HG02943 (cell line): ENCODE results near the gene FSCN2.

Source experiments
- ATAC-seq: cut with Tn5 transposase; IDR thresholded peaks from one replicate; pipeline ENCODE4 v1.9.1; 2021; ENCODE audit warnings: mild to moderate bottlenecking, low read depth, moderate library complexity; ENCODE audit not compliant: unreplicated experiment

The FSCN2 gene

DNA sequence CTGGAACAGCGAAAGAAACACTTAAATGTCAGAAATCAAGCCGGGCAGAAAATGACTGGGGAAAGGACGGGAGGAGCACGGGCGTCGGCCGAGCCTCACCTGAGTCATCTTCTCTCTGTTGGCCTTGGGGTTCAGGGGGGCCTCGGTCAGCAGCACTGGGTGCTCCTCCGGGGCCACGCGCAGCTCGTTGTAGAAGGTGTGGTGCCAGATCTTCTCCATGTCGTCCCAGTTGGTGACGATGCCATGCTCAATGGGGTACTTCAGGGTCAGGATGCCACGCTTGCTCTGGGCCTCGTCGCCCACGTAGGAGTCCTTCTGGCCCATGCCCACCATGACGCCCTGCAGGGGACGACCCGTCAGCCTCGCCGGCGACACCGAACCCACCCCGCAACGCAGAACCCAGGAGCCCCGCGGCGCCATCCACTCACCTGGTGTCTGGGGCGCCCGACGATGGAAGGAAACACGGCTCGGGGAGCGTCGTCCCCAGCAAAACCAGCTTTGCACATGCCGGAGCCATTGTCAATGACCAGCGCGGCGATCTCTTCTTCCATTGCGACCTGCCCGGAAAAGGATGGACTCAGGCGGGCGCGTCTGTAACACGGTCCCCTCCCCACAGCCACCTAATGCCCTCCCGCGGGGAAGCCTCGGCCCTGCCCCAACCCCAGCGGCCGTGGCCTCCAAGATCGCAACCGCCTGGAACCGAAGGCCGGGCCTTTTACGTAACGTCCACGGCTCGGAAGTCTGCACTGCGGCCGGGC is 16.2 kb upstream of the FSCN2 start:
- ATAC-seq, result no peak

- peak; percentile 44 for ATAC-seq
Observed at GRCh38 chr17:81512562-81513371, 15.4 kb upstream of the FSCN2 start, which contains the start of gene ACTG1. Gene ACTG1 (minus strand): TSS chr17:81512799. CDS start chr17:81512354, 445 bp downstream.

- peak; percentile 6 for ATAC-seq
Observed at GRCh38 chr17:81513372-81513752, 14.8 kb upstream of the FSCN2 start.

- ATAC-seq, result no peak
Observed at GRCh38 chr17:81513753-81514488, 14.3 kb upstream of the FSCN2 start.

- ATAC-seq, result no peak
Observed at GRCh38 chr17:81514489-81514738, 13.8 kb upstream of the FSCN2 start.

GRCh38 chr17:81514739-81515529 is 13.2 kb upstream of the FSCN2 start:
- no peak for ATAC-seq

GRCh38 chr17:81515530-81516041 is 12.6 kb upstream of the FSCN2 start:
- no peak for ATAC-seq

DNA sequence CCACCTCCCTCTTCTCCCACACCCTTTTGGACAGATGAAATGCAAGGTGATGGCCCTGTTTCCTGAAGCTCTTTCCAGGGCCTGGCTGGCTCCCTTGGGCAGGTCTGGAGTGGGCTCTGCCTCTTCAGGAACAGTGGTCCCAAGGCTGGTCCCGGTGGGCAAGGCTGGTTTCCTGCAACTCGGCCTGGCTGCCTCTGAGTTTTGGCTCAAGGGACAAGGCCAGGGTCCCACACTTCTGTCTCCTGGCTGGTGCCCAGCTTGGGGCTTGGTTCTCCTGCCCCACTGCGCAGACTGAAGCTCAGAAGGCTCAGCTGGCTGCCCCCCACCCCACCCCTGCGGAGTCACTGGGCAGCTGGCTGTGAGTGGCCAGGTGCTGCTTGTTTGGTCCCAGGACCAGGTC is 11.7 kb upstream of the FSCN2 start:
- ATAC-seq, result no peak

GRCh38 chr17:81517009-81517338 is 11.2 kb upstream of the FSCN2 start:
- no peak for ATAC-seq

DNA sequence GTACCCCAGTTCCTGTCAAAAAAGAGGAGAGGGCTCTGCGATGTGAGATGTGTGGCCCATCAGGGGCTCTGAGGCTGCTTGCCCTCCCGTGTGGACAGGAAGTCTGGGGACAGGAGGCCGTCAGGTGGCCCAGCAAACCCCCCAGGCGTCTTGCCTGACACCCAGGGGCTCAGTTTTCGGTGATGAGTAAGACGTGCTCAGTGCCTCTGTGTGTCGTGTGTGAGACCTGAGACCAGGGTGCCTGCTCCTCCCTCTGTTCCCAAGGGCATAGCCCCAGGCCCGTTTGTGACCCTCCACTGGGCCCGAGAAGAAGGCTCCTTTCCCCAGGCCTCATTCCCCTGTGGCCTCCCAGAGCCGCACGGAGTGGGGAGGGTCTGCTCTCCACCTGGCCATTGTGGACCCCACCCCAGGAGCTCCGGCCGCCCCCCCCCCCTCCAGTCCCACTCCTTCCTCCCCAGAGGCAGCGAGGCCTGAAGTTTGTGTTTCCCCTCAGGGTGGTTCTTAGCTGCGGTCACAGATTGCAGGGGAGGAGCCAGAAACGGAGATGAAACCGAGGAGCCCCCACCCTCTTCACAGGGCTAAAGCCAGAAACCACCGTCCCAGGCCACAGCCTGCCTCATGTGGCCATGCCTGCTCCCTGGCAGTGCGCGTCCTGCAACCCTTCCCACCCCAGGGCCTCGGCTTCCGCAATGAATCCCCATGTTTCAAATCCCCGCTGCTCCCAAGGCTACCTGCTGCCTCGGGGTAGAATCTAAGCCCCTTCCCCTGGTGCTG is 10.7 kb upstream of the FSCN2 start:
- ATAC-seq, result peak; percentile 42

GRCh38 chr17:81518113-81518784 is 9.9 kb upstream of the FSCN2 start:
- no peak for ATAC-seq

GRCh38 chr17:81518785-81519283 is 9.3 kb upstream of the FSCN2 start:
- no peak for ATAC-seq

- ATAC-seq, result no peak
Observed at GRCh38 chr17:81519284-81520020, 8.7 kb upstream of the FSCN2 start.

DNA sequence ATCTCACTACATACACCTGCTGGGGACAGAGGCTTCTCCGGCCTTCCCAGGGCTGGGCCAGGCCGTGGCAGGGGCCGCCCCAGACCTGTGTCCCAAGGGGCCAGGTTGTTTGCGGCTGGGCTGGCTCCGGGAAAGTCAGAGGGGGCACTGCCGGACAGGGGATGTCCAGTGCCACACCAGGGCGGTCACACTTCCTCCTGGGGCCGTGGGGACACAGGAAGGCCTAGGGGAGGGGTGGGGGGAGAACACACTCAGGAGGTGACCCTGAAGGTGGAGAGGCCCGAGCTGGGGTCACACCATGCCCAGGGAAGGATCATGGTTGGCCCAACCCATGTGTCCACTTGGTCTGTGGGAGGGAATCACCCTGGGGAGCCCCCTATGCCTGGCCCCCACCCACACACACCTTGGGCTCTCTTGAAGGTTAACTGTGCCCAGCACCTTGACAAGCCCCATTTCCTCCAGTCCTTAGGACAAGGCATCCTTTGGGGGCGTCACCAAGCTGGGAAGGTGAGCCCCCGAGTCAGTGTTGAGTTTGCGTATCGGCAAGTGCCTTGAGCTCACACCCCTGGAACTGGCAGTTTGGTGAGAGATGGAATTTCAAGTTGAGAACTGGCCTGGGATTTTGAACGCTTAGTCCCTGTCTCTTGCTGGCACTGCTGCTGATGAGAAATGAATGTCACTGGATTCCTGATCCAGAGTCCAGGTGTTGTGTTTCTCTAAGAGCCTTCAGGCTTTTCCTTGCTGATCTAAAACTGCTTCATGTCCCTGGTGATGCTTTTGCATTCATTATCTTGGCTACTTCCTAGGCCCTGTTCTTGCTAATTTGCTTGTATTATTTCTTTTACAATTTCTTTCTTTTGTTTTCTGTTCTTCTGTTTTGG is 7.9 kb upstream of the FSCN2 start:
- ATAC-seq, result no peak

DNA sequence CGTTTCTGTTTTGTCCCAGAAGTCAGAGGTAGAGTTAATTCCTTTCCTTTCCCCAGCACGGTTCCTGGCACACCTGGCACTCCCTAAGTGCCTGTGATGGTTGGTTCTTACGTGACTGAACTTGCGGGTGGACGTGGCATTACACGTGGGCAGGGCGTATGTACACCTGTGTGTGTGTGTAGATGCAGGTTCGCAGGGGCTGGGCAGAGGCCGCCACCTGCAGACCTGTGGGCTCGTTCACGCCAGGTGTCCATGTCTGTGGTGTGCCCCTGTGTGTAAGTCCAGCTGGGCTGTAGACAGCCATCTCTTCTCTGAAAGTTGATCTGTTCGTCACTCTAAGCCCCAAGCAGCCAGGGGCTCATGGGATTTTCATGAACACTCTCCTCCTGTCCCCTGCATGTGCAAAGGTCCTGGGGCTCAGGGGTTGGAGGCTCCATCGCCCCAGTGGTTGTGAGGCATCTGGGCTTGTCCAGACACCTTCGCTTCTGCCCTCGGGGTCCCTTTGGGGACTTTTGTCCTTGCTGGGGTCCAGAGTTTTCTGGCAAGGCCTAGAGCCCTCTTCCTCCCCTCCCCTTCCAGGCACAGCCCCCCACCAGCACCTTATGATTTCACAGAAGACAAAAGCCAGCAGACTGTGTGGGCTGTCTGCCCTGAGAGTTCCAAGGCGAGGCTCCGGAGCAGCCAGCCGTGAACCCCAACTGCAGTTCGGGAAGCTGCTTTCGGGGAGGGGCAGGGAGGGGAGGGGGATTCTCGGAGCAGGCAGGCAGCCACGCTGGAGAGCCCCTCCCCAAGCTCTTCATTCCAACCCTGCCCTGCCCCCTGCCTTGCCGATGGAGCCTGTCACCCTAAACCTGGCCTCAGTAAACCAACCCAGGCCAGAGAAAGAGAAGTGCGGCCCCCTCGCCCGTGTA is 5.4 kb upstream of the FSCN2 start:
- no peak for ATAC-seq

GRCh38 chr17:81523402-81524038 is 4.7 kb upstream of the FSCN2 start:
- no peak for ATAC-seq
